ENCODE data around the gene PTPN3.
A peak's percentile ranks its signal among the peaks of the same experiment; 100 is the strongest.

The PTPN3 gene

DNA sequence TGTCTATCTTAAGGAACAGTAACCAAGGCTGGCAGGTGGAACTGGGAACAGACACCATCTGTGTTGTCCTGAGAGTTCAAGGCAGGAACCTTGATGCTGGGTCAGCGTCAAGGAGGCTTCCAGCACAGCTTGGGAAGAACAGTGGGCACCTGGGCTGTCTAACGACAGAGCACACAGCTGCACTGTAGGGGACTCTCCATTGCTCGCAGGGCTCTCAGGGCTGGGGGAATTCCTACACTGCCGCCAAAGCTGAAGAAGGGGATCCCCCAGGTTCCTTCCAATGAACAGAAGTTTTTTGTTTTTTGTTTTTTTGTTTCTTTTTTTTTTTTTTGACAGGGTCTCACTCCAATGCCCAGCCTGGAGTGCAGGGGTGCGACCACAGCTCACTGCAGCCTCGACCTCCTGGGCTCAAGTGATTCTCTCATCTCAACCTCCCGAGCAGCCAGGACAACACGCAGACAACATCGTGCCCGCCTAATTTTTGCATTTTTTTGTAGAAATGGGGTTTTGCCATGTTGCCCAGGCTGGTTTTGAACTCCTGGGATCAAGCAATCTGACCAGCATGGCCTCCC, 81.9 kb downstream of the PTPN3 start:
- Mint-ChIP-seq H3K4me1 (peaks cover 7% of the 10 kb centered on the region), H3K27ac (no peak overlapping the region), H3K36me3 (ENCODE audit: low read depth) (peaks cover 4% of the 10 kb centered on the region), H3K4me3 (no peak overlapping the region), H3K9me3 (no peaks in the 10 kb centered on the region), H3K27me3 (ENCODE audit: low read depth) (peaks cover 22% of the 10 kb centered on the region)
- TF ChIP-seq, protein P1, sequence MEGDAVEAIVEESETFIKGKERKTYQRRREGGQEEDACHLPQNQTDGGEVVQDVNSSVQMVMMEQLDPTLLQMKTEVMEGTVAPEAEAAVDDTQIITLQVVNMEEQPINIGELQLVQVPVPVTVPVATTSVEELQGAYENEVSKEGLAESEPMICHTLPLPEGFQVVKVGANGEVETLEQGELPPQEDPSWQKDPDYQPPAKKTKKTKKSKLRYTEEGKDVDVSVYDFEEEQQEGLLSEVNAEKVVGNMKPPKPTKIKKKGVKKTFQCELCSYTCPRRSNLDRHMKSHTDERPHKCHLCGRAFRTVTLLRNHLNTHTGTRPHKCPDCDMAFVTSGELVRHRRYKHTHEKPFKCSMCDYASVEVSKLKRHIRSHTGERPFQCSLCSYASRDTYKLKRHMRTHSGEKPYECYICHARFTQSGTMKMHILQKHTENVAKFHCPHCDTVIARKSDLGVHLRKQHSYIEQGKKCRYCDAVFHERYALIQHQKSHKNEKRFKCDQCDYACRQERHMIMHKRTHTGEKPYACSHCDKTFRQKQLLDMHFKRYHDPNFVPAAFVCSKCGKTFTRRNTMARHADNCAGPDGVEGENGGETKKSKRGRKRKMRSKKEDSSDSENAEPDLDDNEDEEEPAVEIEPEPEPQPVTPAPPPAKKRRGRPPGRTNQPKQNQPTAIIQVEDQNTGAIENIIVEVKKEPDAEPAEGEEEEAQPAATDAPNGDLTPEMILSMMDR (IDR thresholded peaks at IDR 0.05; ENCODE audit: unreplicated experiment in 3 of 3): no peak

DNA sequence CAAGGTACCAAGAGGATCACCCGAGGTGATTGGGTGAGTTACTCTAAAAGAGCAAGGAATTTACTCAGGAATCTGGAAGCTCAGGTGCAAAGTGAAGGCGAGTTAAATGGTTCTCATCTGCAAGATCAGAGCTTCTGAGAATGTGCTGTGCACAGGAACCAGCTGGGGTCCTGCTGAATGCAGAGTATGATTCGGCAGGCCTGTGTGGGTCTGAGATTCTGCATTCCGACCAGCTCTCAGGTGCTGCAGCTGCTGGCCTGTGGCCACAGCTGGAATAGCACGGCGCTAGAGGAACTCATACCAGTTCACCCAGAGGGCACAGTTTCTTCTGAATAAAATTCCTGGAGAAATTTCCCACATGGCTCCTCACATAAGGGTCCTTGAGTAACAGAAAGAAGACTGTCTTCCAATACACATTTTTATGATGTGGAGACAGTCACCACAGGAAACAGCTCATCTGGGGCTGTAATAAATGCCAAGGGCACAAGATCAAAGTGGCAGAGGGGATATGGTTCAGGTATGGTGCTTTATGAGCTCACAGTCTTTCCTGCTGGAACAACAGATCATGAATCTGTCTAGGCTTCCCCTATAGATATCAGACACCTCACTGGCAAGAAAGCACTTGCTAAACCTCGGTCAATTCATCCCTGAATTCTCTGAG, 83.9 kb downstream of the PTPN3 start:
- peaks cover 16% of the 10 kb centered on the region for H3K27me3 Mint-ChIP-seq (ENCODE audit: low read depth)
- H3K27ac Mint-ChIP-seq: no peak overlapping the region
- TF ChIP-seq, protein P1 (IDR thresholded peaks at IDR 0.05; ENCODE audit: unreplicated experiment in 3 of 3): no peak
- no peaks in the 10 kb centered on the region for H3K4me1 Mint-ChIP-seq
- no peaks in the 10 kb centered on the region for H3K9me3 Mint-ChIP-seq
- peaks cover 4% of the 10 kb centered on the region for H3K36me3 Mint-ChIP-seq (ENCODE audit: low read depth)
- no peak overlapping the region for H3K4me3 Mint-ChIP-seq

DNA sequence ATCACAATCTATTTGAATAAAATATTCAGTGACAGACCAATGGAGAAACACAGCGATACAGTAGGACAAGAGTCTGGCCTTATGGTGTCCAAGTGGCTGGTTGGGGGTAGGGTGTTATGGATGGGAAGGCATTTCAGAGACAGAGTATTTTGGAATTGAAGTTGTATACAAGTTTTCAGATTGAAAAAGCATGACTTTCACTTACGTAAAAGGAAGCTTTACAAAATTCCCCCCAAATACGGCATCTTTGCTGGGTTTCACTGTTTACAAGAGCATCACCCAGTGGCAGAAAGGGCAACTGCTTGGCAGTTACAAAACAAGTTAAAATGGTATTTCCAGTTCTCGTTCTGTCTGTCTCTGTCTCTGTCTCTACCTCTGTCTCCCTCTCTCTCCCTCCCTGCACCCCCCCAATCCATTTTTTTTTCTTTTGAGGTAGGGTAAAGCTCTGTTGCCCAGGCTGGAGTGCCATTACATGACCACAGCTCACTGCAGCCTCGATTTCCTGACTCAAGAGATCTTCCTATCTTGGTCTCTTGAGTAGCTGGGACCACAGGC, 86.2 kb downstream of the PTPN3 start:
- no peaks in the 10 kb centered on the region for H3K9me3 Mint-ChIP-seq
- H3K4me3 Mint-ChIP-seq: no peak overlapping the region
- H3K36me3 Mint-ChIP-seq (ENCODE audit: low read depth): peaks cover 4% of the 10 kb centered on the region
- TF ChIP-seq, protein P1 (IDR thresholded peaks at IDR 0.05; ENCODE audit: unreplicated experiment in 3 of 3): peak; percentile 52 to 56 (median 54)
- no peaks in the 10 kb centered on the region for H3K4me1 Mint-ChIP-seq
- peaks cover 16% of the 10 kb centered on the region for H3K27me3 Mint-ChIP-seq (ENCODE audit: low read depth)
- H3K27ac Mint-ChIP-seq: no peak overlapping the region

DNA sequence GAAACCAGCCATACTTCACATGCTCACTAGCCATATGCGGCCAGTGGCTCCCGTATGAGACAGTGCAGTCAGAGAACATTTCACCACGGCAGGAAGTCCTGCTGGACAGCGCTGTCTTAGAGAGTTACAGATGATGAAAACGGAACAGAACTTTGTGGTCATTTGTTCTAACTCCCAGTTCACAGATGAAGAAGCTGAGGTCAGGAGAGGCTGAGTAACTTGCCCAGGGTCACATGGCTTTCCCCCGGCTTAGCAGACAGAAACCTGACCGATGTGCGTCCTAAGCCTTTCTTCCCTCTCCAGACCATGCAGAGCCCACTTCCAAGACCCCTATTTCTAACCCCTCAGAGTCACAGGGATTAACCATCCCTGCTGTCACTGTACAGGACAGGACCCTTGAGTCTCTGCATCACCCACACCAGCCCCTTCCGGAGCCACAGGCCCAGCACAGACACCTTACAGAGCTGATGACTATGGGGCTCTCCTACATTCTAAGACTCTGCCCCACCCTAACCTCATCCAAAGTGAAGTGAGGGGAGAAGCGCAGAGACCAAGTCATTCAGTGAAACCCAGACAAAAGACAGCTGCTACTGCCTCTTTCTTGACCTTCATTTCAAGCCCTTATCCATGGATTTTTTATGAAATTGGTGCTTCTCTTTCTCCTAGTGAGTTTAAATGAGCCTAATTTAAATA, 86.9 kb downstream of the PTPN3 start:
- H3K36me3 Mint-ChIP-seq (ENCODE audit: low read depth): peaks cover 4% of the 10 kb centered on the region
- no peak overlapping the region for H3K27ac Mint-ChIP-seq
- TF ChIP-seq, protein P1 (IDR thresholded peaks at IDR 0.05; ENCODE audit: unreplicated experiment in 3 of 3): no peak
- H3K27me3 Mint-ChIP-seq (ENCODE audit: low read depth): peaks cover 16% of the 10 kb centered on the region
- no peak overlapping the region for H3K4me3 Mint-ChIP-seq
- H3K9me3 Mint-ChIP-seq: no peaks in the 10 kb centered on the region
- H3K4me1 Mint-ChIP-seq: no peaks in the 10 kb centered on the region

DNA sequence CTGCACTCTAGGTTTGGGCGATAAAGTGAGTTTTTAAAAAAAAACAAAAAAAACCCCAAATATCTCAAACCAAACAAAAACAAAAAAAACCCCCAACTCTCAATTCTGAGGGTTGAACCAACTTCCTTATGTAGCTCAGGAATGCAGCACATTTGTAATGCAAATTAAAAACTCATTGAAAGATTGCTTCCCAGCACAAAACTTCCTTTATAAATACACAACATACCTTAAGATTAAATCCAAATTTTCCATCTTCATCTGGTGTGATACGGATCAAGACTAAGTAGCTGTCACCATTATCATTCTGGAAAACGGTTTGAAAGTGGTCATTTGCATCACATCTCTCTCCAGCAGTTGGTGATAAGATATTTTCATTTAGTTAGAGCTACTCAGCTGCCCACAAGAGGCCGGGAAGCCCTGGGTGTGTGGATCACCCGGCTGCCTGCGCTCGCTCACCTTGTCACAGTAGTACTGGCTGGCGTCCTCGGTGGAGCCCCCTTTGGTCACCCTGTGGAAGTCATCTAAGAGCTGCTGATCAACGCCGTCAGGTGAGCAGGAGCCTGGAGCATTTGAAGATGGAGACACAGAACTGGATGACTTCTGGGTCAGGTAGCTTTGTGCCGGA, 88.2 kb downstream of the PTPN3 start:
- TF ChIP-seq, protein P1 (IDR thresholded peaks at IDR 0.05; ENCODE audit: unreplicated experiment in 3 of 3): no peak
- H3K9me3 Mint-ChIP-seq: no peaks in the 10 kb centered on the region
- H3K27ac Mint-ChIP-seq: no peak overlapping the region
- peaks cover 8% of the 10 kb centered on the region for H3K27me3 Mint-ChIP-seq (ENCODE audit: low read depth)
- no peaks in the 10 kb centered on the region for H3K4me1 Mint-ChIP-seq
- peaks cover 4% of the 10 kb centered on the region for H3K36me3 Mint-ChIP-seq (ENCODE audit: low read depth)
- no peak overlapping the region for H3K4me3 Mint-ChIP-seq
